Germinal center (tissue), 1 donor: Measurements from ENCODE around the gene BBS9.

Experiments used
- DNase-seq: peaks from one replicate; pipeline ENCODE4 v3.0.0; 2012; ENCODE audit warnings: mixed read lengths, low spot score

The BBS9 gene

GRCh38 chr7:33127085-33127484, 2.3 kb upstream of the BBS9 start:
- no peak for DNase-seq

- DNase-seq, result no peak
Measured at GRCh38 chr7:33128631-33128989, 754 bp upstream of the BBS9 start.

- DNase-seq, result no peak
Measured at GRCh38 chr7:33129806-33130153, 416 bp downstream of the BBS9 start.

- no peak for DNase-seq
Measured at GRCh38 chr7:33130184-33130583, 820 bp downstream of the BBS9 start.

GRCh38 chr7:33137103-33137502, 7.7 kb downstream of the BBS9 start:
- no peak for DNase-seq

- DNase-seq, result no peak
Measured at GRCh38 chr7:33142585-33142984, 13.2 kb downstream of the BBS9 start.

GRCh38 chr7:33143996-33144718, 14.8 kb downstream of the BBS9 start:
- DNase-seq, result no peak

GRCh38 chr7:33145156-33145555, 15.8 kb downstream of the BBS9 start:
- no peak for DNase-seq

GRCh38 chr7:33152087-33152486, 22.7 kb downstream of the BBS9 start:
- no peak for DNase-seq

GRCh38 chr7:33155811-33156210, 26.4 kb downstream of the BBS9 start:
- no peak for DNase-seq

- no peak for DNase-seq
Measured at GRCh38 chr7:33156441-33156840, 27.1 kb downstream of the BBS9 start.

- no peak for DNase-seq
Measured at GRCh38 chr7:33157311-33157710, 27.9 kb downstream of the BBS9 start.

- DNase-seq, result no peak
Measured at GRCh38 chr7:33157781-33158180, 28.4 kb downstream of the BBS9 start.

- no peak for DNase-seq
Measured at GRCh38 chr7:33177876-33178275, 48.5 kb downstream of the BBS9 start.

GRCh38 chr7:33179519-33179918, 50.2 kb downstream of the BBS9 start:
- no peak for DNase-seq

GRCh38 chr7:33183504-33183903, 54.1 kb downstream of the BBS9 start:
- no peak for DNase-seq

GRCh38 chr7:33184828-33185227, 55.5 kb downstream of the BBS9 start:
- no peak for DNase-seq

GRCh38 chr7:33185786-33186185, 56.4 kb downstream of the BBS9 start:
- peak; percentile 21 for DNase-seq

GRCh38 chr7:33186192-33186591, 56.8 kb downstream of the BBS9 start:
- no peak for DNase-seq

- DNase-seq, result no peak
Measured at GRCh38 chr7:33190688-33191304, 61.4 kb downstream of the BBS9 start.

- DNase-seq, result peak; percentile 20
Measured at GRCh38 chr7:33191340-33191739, 62.0 kb downstream of the BBS9 start.

- DNase-seq, result no peak
Measured at GRCh38 chr7:33192695-33193291, 63.4 kb downstream of the BBS9 start.

- DNase-seq, result no peak
Measured at GRCh38 chr7:33193308-33193864, 64.0 kb downstream of the BBS9 start.
